ENCODE data around the gene ASIC4.

Gene ASIC4

DNA sequence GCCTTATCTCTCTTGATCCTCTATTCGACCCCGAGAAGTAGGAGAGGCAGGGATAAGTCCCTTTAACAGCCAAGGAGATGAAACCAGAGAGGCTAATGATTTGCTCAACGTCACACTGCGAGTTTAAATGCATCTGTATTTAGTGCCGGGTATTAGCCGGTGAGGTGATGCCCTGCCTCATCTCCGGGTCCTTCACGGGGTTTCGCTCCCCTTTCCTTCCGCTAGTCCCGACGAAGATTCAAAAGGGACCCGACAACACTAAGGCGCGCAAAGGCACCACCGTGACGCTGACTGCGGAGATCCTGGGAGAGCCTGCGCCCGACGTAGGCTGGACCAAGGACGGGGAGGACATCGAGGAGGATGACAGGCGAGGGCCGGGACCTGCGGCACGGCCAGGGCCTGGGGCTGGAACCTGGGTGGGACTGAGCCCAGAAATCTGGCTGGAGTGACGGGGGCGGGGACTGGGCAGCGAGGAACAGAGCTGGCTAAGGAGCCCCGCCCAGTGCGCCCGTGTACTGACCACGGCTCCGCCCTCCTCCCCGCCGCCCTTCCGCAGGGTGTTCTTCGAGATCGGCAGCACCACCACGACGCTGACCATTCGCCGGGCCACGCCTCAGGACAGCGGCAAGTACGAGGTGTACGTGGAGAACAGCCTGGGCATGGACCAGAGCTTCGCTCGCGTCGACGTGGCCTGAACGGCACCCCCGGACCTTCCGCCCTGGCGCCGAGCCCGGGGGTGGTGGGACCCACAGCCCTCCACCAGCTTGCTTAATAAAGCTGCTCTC is 16.6 kb upstream of the ASIC4 start:
- DNase-seq (ENCODE audit: low spot score): peak; percentile 95

DNA sequence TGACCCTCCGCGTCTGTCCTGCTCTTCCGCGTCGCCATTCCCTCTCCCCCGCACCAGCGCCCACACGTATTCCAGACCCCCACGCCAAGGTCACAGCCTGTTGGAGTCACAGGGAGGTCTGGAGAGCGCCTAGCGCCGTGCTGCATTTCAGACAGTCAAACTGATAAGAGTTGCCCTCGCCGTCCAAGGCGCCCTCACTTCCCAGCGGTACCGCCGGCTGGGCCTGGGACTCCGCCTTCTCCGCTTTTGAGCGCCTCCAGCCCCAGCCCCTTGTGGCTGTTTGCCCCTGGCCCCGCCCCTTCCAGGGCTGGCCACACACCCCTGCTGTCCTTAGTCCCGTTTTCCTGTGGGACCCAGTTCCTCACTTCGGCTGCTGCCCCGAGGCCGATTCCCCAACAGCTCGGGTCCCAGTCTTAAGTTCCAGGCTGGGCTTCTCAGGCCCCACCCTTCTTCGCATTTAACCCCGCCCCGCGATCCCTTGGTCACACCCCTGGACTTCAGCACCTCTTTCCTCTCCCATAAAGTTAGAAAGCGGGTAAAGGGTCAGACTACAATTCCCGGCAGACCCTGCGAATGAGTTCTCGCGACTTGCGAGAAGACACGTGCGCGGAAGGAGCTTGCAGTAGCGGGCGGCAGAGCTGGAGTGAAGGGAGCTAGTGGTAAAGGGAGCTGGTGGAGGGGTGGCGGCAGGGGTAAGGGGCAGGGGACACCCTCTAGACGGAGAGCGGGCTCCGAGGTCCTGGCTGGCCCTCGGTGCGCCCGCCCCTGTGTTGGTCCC is 15.8 kb upstream of the ASIC4 start, which contains the start of gene GMPPA:
Gene GMPPA (plus strand): TSS at position 612 of the 778 bp plus-strand sequence. CDS start 1,085 bp downstream, outside the sequence.
- peak; percentile 97 for DNase-seq (ENCODE audit: low spot score)

DNA sequence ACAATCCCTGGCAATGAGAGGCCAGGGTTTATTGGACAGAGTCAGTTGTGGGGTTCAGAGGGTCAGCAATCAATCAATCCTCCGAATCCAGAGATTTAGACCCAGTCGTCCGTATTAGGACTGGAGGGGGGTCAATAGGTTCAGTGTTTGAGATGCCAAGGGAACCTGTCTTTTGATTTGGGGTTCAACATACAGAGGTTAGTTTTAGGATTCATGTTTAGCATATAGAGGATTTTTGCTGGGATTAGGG is 15.3 kb upstream of the ASIC4 start:
- no peak for DNase-seq (ENCODE audit: low spot score)

DNA sequence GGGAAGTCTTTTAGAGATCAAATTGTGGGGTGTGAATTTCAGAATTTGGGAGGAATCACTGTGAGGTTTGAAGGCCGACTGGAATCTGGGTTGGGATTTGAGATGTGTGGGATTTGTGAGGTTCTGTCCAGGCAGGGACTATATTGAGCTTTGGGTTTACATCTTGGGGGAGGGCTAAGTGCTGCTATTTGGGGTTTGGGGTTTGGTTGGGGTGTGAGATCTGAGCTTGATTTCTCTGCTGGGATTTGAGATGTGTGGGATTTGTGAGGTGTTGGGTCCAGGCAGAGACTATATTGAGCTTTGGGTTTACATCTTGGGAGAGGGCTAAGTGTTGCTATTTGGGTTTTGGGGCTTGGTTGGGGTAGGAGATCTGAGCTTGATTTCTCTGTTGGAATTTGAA is 14.7 kb upstream of the ASIC4 start:
- no peak for DNase-seq (ENCODE audit: low spot score)

DNA sequence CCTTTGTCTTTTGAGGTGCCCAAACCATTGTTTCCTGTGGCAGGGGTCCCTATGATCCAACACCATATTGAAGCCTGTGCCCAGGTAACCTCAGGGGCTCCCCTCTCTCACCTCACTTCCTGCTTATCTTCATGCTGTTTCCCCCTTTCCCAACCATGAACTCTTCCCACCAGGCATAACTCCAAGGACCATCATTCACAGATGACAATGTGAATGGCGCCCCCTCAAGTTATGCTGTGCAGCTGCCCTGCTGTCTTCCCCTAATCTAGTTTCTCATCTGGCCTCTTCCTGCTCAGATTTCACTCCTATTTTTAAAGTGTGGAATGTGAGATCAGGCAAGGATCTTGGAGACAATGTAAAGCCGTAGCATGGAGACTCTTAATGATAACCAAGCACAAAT is 14.1 kb upstream of the ASIC4 start:
- DNase-seq (ENCODE audit: low spot score): no peak

DNA sequence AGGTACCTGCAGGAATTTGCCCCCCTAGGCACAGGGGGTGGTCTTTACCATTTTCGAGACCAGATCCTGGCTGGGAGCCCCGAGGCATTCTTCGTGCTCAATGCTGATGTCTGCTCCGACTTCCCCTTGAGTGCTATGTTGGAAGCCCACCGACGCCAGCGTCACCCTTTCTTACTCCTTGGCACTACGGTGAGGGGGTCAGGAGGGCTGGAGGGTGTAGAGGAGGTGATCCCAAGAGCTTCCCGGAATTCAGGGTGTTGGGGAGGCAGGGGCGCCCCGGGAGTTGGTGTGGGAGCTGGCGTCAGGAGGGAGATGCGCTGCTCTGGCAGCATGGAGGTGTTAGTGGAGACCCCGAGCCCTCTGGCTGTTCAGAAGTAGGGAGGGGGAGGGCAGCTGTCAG is 12.4 kb upstream of the ASIC4 start:
- no peak for DNase-seq (ENCODE audit: low spot score)

DNA sequence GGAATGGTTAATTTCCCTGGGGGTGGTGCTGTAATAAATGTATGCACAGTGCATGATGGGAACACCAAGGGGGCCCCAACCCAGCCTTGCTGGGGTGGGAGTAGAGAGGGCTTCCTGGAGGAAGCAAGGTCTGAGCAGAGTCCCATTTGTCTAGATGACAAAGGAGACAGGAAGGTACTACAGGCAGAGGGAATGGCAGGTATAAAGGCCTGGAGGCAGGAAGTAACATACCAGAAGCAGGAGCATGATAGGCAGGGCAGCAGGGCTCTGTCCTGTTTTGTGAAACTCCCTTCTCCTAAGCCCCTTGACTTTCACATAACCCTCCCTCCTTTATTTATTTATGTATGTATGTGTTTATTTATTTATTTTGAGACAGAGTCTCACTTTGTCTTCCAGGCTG is 11.7 kb upstream of the ASIC4 start:
- DNase-seq (ENCODE audit: low spot score): no peak

DNA sequence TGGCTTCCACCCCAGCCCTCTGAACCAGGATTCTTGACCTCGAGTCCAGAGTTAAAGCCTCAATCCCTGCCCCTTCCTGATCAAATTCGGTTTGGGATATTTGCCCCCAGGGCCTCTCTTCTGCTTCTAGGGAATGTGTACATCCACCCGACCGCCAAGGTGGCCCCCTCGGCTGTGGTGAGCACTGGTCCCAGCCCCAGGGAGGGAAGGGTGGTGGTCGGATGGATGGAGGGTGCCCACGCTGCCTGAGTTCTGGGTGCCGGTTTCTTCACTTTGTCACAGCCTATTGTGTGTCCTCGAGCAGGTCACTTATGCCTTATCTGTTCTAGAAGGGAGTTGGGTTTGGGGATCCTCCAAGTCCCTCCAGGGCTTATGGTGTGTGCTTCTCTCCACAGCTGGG is 8.7 kb upstream of the ASIC4 start:
- DNase-seq (ENCODE audit: low spot score): no peak

DNA sequence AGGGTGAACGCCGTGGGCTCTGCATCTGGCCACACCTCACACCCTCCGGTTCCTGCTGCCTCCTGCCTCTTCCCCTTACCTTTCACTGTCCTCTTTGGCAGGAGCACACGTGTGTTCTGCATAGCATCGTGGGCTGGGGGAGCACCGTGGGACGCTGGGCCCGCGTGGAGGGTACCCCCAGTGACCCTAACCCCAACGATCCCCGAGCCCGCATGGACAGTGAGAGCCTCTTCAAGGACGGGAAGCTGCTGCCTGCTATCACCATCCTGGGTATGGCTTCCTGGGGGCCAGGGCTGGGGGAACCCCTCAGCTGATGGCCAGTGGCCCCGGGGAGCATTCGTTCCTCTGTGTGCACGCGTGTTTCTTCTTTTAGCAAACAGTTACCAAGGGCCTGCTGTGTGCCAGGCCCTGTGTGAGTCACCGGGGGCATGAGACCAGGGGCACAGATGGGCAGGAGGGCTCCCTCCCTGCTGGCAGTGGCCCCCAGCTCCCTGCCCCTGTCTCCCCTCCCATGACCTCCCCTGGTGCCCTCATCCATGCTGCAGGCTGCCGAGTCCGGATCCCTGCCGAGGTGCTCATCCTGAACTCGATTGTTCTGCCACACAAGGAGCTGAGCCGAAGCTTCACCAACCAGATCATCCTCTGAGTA is 8.0 kb upstream of the ASIC4 start:
- no peak for DNase-seq (ENCODE audit: low spot score)

DNA sequence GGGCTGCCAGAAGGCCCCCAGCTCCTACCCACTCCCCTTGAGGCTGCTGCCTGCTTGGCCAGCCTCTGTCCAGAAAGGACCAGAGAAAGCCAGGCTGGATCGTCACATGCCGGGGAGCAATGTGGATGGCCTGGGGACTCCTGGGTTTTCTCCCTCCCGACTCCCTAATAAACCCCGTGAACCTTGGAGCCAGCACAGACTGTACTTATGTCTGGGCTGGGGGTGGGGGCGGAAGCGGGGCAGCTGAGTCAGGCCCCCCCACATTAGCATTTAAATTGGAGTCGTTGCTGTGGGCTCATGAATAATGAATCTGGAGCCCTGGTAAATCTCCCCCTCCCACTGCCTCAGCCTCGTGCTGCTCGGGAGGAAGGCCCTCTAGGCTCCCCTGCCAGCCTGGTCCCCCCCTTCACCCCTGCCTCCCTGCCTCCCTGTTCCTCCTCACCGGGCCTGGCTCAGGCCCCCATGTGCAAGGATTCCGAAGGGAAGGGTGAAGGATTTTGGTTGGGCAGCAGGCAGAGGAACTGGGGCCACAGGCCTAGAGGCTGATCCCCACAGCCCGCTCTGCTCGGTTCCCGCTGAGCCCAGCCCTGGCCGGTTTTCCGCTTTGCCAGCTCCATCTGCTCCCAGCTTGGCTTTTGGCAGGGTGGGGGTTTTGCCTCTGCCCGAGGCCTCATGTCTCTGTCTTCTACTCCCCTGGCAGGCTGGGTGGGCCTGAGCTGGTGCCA is 7.3 kb upstream of the ASIC4 start:
- DNase-seq (ENCODE audit: low spot score): no peak

DNA sequence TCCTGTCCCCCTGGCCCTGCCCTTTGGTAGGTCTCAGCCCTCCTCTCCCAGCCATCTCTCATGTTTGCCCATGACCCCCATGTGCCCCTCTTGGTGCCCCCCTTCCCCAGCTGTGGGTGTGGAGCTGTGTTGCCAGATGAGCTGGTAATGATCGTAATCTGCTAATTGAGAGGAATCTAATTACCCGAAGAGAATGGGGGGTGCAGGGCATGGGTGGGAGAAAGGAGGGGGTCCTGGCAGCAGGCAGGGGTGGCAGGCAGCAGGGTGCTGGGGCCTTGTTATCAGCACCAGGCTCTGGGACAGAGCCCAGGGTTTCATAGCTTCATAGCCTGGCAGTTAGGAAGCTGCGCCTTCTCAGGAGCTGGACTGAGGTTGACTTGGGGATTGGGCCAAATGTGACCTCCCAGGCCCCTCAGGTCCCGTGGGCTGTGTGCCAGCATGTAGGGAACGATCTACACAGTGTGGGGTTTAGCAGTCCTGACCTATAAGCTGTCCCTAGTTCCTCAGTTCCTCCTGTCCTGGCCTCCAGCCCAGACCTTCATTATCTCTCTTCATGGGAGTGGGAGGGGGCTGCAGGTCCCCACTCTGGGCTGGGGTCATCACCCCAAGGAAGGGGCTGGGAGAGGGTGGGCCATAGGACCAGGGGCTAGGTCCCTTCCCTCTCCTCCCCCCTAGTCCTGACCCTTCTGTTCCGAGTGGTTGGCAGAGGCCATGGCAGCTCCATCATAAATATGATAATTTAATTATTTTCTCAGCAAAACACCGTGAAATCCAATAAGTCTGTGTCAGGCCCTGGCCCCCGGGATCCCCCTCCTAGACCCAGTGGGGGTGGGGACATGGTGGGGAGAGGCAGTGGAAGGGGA is 6.5 kb upstream of the ASIC4 start:
- DNase-seq (ENCODE audit: low spot score): no peak

DNA sequence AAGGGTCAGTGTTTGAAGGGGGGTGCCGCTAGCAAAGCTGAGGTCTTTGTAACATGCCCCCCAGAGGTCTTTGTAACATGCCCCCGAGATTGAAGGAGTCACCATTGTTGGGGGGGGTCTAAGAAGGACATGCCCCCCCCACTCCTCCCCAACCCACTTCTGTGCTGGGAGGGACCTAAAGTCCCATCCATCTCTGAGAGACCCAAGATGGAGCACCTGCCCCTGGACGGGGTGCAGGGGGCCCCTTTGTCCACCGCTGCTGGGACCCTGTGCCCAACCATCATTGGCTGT is 5.9 kb upstream of the ASIC4 start:
- no peak for DNase-seq (ENCODE audit: low spot score)

DNA sequence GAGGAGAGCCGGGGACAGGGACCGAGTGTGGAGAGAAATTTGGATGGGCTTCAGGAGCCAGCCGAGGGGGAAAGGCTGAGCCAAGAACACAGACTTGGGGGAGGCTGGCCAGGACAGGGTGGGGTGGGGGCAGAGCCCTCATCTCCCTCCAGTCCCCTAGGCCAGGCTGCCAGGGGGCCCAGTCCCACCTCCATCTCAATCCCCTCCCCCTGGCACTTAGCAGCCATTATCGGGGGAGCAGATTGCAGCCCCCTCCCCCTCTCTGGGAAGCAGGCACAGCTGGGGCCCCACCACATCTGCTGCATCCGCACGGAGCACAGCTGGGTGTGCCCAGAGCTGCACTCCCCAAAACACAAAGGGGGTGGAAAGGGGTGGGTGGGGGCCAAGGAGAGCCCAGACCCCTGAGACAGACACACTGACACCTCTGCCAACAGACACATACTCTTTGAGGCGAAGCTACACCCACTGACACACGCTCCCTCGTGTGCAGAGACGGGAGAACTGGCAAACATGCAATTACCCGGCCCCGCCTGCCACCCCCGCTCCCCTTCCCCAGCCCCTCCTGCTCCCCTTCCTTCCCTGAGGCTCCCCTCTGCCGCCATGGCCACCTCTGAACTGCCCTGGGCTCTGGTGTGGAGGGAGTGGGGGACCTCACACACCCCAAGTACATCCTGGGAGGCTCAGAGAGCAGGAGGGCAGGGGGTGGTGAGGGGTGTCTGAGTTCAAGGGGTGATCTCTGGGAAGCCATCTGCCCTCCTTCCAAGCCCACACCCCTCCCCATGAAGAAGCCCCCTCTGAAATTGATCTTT is 5.1 kb upstream of the ASIC4 start:
- no peak for DNase-seq (ENCODE audit: low spot score)

DNA sequence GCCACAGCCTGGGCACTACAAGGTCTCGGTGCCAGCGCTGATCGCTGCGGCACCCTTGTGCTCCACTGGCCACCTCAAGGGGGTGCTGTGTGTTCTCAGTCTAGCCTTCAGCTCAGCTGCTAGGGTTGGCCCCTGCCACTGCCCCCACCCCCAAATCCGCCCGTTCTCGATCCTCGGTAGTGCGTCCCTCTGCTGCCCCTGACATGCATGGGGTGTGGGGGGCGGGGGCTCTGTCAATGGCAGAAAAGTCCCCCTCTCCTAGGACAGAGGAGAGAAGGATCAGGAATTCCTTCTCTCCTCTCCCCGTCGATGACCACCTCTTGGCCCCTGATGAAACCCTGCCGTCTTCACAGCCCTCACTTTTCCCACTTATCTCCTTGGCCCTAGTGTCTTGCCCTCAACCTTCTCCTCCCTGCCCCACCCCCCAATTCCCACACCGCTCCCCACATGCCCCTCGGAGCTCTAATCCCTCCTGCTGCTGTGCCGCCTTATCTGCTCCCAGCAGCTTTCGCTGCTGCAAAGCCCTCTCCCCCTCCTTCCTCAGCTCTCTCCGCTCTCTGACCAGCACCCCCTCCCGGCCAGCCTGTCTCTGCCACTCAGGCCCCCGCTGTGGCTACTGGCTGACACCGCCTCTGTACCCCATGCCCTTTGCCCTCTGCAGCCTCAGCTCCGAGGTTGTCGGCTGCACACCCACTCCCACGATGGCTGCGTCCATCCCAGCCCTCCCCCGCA is 4.3 kb upstream of the ASIC4 start:
- peak; percentile 75 for DNase-seq (ENCODE audit: low spot score)

DNA sequence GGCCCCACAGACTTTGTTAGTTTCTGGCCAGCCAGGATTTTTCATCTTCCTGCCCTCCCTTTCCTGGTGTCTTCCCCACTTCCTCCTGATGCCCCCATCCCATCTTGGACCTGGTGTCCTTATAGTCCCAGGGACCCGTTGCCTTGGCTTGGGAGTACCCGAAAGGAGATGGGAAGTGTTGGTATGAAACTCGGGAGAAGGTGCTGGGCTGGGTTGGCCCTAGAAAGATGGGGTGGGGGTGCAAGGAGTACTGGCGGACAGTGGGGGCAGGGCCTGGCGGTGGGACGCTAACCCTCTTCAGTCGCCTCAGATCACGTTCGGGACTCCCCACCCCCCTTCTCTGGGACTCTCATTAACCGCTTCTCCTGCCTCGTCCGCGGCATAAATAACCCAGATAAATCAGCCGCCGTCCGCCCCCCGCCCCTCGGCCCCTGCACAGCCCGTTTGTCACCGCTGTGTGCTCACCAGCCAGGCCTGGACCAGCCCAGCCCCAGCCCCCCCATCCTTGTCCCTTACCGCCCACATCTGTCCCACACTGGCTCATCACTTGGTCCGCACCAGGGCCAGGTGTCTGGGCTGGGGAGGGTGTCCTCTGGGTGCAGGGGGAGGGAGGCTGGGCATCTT is 3.7 kb upstream of the ASIC4 start:
- no peak for DNase-seq (ENCODE audit: low spot score)

DNA sequence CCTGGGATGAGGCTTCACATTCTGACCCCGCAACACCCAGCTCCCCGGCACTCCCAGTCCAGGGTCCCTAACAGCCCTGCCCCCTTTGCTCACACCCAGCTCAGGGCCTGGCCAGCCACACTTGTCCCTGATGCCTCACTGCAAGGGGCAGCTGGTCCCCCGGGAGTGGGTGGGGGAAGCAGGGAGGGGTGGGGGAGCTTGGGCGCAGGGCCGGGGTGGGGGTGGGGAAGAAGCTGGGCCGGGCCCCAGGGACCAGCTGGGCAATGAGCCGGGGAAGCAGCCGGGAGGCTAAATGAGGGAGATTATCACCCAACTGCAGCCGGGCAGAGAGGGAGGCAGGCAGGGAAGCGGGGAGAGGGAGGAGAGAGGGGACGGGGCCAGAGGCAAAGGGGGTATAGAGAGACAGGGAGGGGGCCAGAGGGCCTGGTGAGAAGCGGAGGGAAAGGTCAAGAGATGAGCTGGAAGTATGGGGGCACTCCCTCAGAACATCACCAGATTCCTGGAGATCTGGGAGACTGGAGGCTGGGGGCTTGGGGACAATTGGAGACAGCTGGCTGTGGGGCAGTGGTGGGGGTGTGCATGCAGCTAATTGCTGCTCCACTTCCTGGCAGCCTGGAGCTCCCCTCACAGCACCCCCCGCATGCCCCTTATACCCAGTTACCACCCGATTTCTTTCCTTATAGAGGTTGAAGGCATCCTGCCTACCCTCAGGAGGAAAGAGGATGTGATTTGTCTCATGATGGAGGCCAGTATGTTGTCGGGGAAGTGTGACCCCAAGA is 2.5 kb upstream of the ASIC4 start:
- DNase-seq (ENCODE audit: low spot score): no peak

DNA sequence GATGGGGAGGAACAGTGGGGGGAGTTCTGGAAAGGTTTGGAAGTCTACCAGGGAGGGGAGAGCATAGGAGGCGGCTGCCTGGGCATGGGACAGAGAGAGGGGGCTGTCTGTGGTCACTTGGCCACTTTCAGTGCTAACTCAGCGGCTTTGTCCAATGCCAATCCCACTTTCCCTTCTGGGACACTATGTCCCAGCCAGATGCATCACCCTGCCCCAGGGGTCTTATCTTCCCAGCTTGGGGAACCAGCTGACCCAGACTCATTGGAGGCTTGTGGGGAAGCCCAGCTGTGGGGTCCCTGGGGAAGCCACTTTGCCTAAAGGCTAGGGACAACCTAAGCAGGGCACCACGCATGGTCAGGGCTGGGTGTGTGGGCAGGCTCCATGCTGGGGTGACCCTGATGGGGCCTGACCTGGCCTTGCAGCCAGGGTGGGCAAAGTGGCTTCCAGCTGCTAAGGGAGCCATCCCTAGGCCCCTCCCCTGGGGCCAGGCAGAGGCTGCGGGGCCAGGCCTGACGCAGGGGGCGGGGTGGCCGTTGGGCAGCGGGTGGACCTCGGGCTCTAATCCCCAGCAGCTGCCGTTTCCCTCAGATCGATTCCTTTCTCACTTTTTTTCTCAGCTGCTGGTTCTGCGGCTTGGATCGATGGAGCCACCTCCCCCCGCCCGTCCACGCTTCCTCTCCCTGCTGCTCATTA is 1.6 kb upstream of the ASIC4 start:
- DNase-seq (ENCODE audit: low spot score): no peak

DNA sequence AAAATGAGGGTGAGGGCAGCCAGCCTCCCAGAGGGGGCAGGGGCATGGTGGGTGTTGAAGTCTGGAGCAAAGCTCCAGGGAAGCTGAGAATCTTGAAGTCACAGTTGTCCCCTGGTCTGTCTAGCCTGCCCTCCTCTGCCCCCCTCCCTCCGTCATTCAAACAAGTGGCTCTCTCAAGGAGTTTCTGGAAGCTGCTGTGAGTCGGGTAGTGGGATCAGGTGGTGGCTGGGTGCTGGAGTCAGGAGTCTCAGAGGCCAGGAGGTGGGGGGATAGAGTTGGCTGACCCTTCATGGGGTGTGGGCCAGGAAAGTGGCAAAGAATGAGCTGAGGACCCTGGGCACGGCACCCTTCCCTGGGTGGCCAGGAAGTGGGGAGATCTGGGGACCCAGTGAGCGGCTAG is 495 bp upstream of the ASIC4 start:
- DNase-seq (ENCODE audit: low spot score): no peak

All from AG08396 (cell line).